HG02970 (cell line): ENCODE measurements around the gene LRBA.
"Not testable (repeated sequence)": the region's sequence is repeated elsewhere in the genome, so short reads cannot be mapped to it uniquely, and the experiment has no call there.

Experiments
- ATAC-seq: cut with Tn5 transposase; IDR thresholded peaks from one replicate; pipeline ENCODE4 v1.9.1; 2021; ENCODE audit warnings: mild to moderate bottlenecking, moderate library complexity, moderate number of reproducible peaks; ENCODE audit not compliant: unreplicated experiment, low FRiP score

LRBA gene

GRCh38 chr4:150949342-150949741 lies 65.7 kb downstream of the LRBA start:
- ATAC-seq, result no peak

- no peak for ATAC-seq
Observed at GRCh38 chr4:150948710-150949109, 66.4 kb downstream of the LRBA start.

GRCh38 chr4:150948074-150948473 lies 67.0 kb downstream of the LRBA start:
- ATAC-seq, result no peak

GRCh38 chr4:150944660-150945059 lies 70.4 kb downstream of the LRBA start:
- ATAC-seq, result no peak

- no peak for ATAC-seq
Observed at GRCh38 chr4:150943818-150944217, 71.3 kb downstream of the LRBA start.

GRCh38 chr4:150943126-150943525 lies 72.0 kb downstream of the LRBA start:
- ATAC-seq, result no peak

- no peak for ATAC-seq
Observed at GRCh38 chr4:150942539-150942938, 72.5 kb downstream of the LRBA start.

- ATAC-seq, result no peak
Observed at GRCh38 chr4:150940123-150940522, 75.0 kb downstream of the LRBA start.

- no peak for ATAC-seq
Observed at GRCh38 chr4:150939530-150939929, 75.6 kb downstream of the LRBA start.

GRCh38 chr4:150938873-150939499 lies 76.1 kb downstream of the LRBA start:
- no peak for ATAC-seq

GRCh38 chr4:150938417-150938816 lies 76.7 kb downstream of the LRBA start:
- no peak for ATAC-seq

- no peak for ATAC-seq
Observed at GRCh38 chr4:150934022-150934421, 81.1 kb downstream of the LRBA start.

- ATAC-seq, result no peak
Observed at GRCh38 chr4:150931796-150932195, 83.3 kb downstream of the LRBA start.

GRCh38 chr4:150931005-150931404 lies 84.1 kb downstream of the LRBA start:
- ATAC-seq, result no peak

GRCh38 chr4:150923945-150924344 lies 91.1 kb downstream of the LRBA start:
- ATAC-seq, result no peak

- ATAC-seq, result not testable (repeated sequence)
Observed at GRCh38 chr4:150921486-150921885, 93.6 kb downstream of the LRBA start.

GRCh38 chr4:150918562-150918961 lies 96.5 kb downstream of the LRBA start:
- ATAC-seq, result not testable (repeated sequence)

- ATAC-seq, result no peak
Observed at GRCh38 chr4:150911326-150911725, 103.8 kb downstream of the LRBA start.

GRCh38 chr4:150909116-150909515 lies 106.0 kb downstream of the LRBA start:
- ATAC-seq, result no peak

GRCh38 chr4:150906987-150907633 lies 108.0 kb downstream of the LRBA start:
- ATAC-seq, result no peak

GRCh38 chr4:150904671-150905070 lies 110.4 kb downstream of the LRBA start:
- no peak for ATAC-seq

- ATAC-seq, result no peak
Observed at GRCh38 chr4:150903603-150904002, 111.5 kb downstream of the LRBA start.
